ENCODE data around the gene TPSD1.

TPSD1 gene

GRCh38 chr16:1299868-1300203 lies 44.0 kb downstream of the TPSD1 start:
- DNase-seq (ENCODE audit: low read depth) = no peak

- peak; percentile 55 for DNase-seq (ENCODE audit: low read depth)
These were observed 45.0 kb downstream of the TPSD1 start for GRCh38 chr16:1300664-1301476.

- DNase-seq (ENCODE audit: low read depth) = no peak
These were observed 45.7 kb downstream of the TPSD1 start for GRCh38 chr16:1301562-1301961.

- DNase-seq (ENCODE audit: low read depth) = no peak
These were observed 50.0 kb downstream of the TPSD1 start for GRCh38 chr16:1305823-1306222.

GRCh38 chr16:1306334-1306733 lies 50.5 kb downstream of the TPSD1 start:
- no peak for DNase-seq (ENCODE audit: low read depth)

DNA sequence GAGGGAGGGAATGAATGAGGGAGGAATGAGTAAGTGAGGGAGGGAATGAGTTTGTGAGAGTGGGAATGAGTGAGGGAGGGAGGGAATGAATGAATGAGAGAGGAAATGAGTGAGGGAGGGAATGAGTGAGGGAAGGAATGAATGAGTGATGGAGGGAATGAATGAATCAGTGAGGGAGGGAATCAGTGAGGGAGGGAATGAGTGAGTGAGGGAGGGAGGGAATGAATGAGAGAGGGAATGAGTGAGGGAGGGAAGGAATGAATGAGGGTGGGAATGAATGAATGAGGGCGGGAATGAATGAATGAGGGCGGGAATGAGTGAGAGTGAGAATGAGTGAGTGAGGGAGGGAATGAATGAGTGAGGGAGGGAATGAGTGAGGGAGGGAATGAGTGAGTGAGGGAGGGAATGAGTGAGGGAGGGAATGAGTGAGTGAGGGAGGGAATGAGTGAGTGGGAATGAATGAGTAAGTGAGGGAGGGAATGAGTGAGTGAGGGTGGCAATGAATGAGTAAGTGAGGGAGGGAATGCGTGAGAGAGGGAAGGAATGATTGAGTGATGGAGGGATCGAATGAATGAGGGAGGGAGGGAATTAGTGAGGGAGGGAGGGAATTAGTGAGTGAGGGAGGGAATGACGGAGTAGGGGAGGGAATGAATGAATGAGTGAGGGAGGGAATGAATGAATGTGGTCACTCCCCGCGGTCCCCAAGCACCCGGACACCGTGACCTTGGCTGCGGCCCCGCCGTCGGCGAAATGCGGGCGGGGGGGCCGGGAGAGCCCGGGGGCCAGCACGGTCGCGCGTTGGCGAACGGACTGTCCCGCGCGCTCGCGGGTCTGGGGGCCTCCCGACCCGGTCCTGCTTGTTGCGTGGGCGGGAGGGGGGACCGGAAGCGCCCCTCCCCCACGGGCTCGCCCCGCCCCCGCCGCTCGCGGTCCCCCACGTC lies 52.4 kb downstream of the TPSD1 start:
- DNase-seq (ENCODE audit: low read depth) = no peak
